ENCODE results near the gene LRRC39. TPM values are rescaled to one million over a fixed set of nuclear protein-coding genes. Genes with fewer than 3 reads are reported as not detected.

Gene LRRC39
- total RNA-seq (2022; extraction: Qiagen RNA extraction; ENCODE audit: low read depth), result 0.10 TPM in 1 of 5 replicates, not detected in the others

GRCh38 chr1:100178091-100178490, at the start of gene LRRC39:
TSS of gene LRRC39 (minus strand) at chr1:100178256. CDS start at chr1:100168516, 9,740 bp downstream.

GRCh38 chr1:100132566-100133477, 45.2 kb downstream of the LRRC39 start, which contains the start of the genes SASS6 and TRMT13:
TSS of gene SASS6 (minus strand) at chr1:100132930. CDS start at chr1:100132814, 116 bp downstream.
TSS of gene TRMT13 (plus strand) at chr1:100133163. CDS start at chr1:100133169, 6 bp downstream.

Other genes starting within 250 kb of the LRRC39 start
- gene SLC35A3, start 208.3 kb downstream of the LRRC39 start, total RNA-seq (2022; extraction: Qiagen RNA extraction; ENCODE audit: low read depth), result 5.6 to 12.7 TPM (median 9.6 TPM) in 5 replicates
- 2.6 to 5.0 TPM (median 3.7 TPM) in 5 replicates for gene SASS6, start 45.3 kb downstream of the LRRC39 start, total RNA-seq (2022; extraction: Qiagen RNA extraction; ENCODE audit: low read depth)
- 4.2 to 7.3 TPM (median 7.1 TPM) in 5 replicates for gene TRMT13, start 45.1 kb downstream of the LRRC39 start, total RNA-seq (2022; extraction: Qiagen RNA extraction; ENCODE audit: low read depth)
- 3.3 to 4.0 TPM (median 3.7 TPM) in 5 replicates for gene DBT, start 71.6 kb upstream of the LRRC39 start, total RNA-seq (2022; extraction: Qiagen RNA extraction; ENCODE audit: low read depth)
- gene RTCA, start 88.0 kb upstream of the LRRC39 start, total RNA-seq (2022; extraction: Qiagen RNA extraction; ENCODE audit: low read depth), result 21.5 to 24.2 TPM (median 22.4 TPM) in 5 replicates
- gene CDC14A, start 174.2 kb upstream of the LRRC39 start, total RNA-seq (2022; extraction: Qiagen RNA extraction; ENCODE audit: low read depth), result 2.2 to 3.3 TPM (median 2.8 TPM) in 5 replicates